HepG2 (cell line): ENCODE measurements around the gene DSCAM.

Source experiments
- ATM ChIP-seq: fragments of 450-650 bp; IDR thresholded peaks from 2 replicates; pipeline ENCODE4 v1.7.1; 2017; ENCODE audit warnings: mild to moderate bottlenecking, borderline replicate concordance
- EP300 ChIP-seq, 3 experiments: sonication (generic) in 1 of 3; formaldehyde crosslinking in 1 of 3; IDR thresholded peaks; 2 replicates each; pipeline versions ENCODE4 v1.5.1 to v1.6.1; 2011 to 2020; ENCODE audit warnings: low read depth in 2 of 3, low read length in 2 of 3, borderline replicate concordance in 1 of 3, improper control_type of control experiment in 1 of 3, mild to moderate bottlenecking in 1 of 3, missing genetic modification reagents in 1 of 3, moderate library complexity in 1 of 3
- GABPB1 ChIP-seq: IDR thresholded peaks from 2 replicates; pipeline ENCODE4 v1.6.1; 2016; ENCODE audit warnings: mild to moderate bottlenecking, missing genetic modification reagents, moderate library complexity, missing compliant biosample characterization
- IKZF1 ChIP-seq: fragments of 450-650 bp; IDR thresholded peaks from 2 replicates; pipeline ENCODE4 v1.7.1; 2016
- JARID2 ChIP-seq: sonication (generic); formaldehyde crosslinking; IDR thresholded peaks from 2 replicates; pipeline ENCODE4 v1.8.1; 2023; ENCODE audit warnings: missing genetic modification reagents, inconsistent platforms; ENCODE audit not compliant: insufficient replicate concordance
- MTA1 ChIP-seq: sonication (generic); formaldehyde crosslinking; IDR thresholded peaks from 2 replicates; pipeline ENCODE4 v1.4.0; 2020; ENCODE audit warnings: missing genetic modification reagents, mild to moderate bottlenecking, borderline replicate concordance
- POLR2A ChIP-seq, 2 experiments: IDR thresholded peaks; 2 replicates each; pipeline ENCODE4 v1.6.1; 2011; ENCODE audit warnings: low read depth in 2 of 2, low read length in 2 of 2, mild to moderate bottlenecking in 1 of 2, moderate library complexity in 1 of 2; ENCODE audit not compliant: insufficient read depth in 1 of 2
- ZMYM3 ChIP-seq: sonication (generic); formaldehyde crosslinking; IDR thresholded peaks from 2 replicates; pipeline ENCODE4 v1.5.1; 2020; ENCODE audit warnings: mild to moderate bottlenecking, missing genetic modification reagents
- ZNF10 ChIP-seq: sonication (generic); formaldehyde crosslinking; IDR thresholded peaks from 2 replicates; pipeline ENCODE4 v1.4.0; 2020; ENCODE audit warnings: mild to moderate bottlenecking, low read depth, missing genetic modification reagents, borderline replicate concordance
- ZNF337 ChIP-seq: sonication (generic); formaldehyde crosslinking; IDR thresholded peaks from 2 replicates; pipeline ENCODE4 v1.5.1; 2020; ENCODE audit warnings: missing genetic modification reagents, low read depth, mild to moderate bottlenecking, borderline replicate concordance
- TF ChIP-seq, protein P1 (sequence below), 2 experiments: sonication (generic) in 1 of 2; formaldehyde crosslinking in 1 of 2; IDR thresholded peaks; 2 replicates each; pipeline versions ENCODE4 v1.4.0 to v1.6.1; 2018 to 2020; ENCODE audit warnings: missing genetic modification reagents in 2 of 2, borderline replicate concordance in 1 of 2, low read depth in 1 of 2, mild to moderate bottlenecking in 1 of 2, missing biosample characterization in 1 of 2
- TF ChIP-seq, protein P2 (sequence below): sonication (generic); formaldehyde crosslinking; IDR thresholded peaks from 2 replicates; pipeline ENCODE4 v1.4.0; 2020; ENCODE audit warnings: missing genetic modification reagents
- TF ChIP-seq, protein P3 (sequence below): sonication (generic); formaldehyde crosslinking; IDR thresholded peaks from 2 replicates; pipeline ENCODE4 v1.5.0; 2020; ENCODE audit warnings: mild to moderate bottlenecking, low read depth, missing genetic modification reagents, borderline replicate concordance

DNA sequence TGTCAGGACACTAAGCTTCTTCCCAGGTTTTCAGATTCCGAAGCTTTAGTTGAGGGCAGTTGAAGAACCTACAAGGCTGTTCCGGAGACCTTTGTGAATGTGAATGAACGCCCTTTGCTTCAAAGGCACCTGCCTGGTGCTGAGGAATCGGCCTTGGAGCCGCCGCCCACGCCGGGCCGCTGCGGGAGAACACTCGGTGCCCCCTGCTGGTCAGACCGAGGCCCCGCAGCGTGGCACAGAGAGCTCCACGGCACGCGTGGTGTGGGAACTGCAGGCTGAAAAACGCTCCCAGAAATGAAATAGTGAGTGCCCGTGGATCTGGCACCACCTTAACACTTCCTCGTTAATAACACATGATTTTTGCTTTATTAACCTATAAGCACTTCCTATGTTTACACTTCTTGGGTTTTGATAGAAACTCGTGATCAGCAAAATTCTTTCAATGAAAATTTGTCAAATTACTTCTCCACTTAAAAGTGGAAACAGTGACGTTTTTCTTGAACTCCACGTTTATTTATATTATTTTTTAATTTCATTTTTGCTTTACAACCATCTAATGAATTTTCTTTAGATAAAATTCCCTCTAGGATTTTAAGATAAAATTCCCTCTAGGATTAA, 460.6 kb downstream of the DSCAM start:
- TF ChIP-seq ZNF10 (CRISPR knock-in tag) (no peak), GABPB1 (CRISPR knock-in tag) (no peak; the same call in 1 of the 2 replicates), MTA1 (no peak), ATM (no peak), ZMYM3 (CRISPR knock-in tag) (no peak), ZNF337 (CRISPR knock-in tag) (no peak), EP300 (IDR thresholded peaks at IDR 0.05; ENCODE audit: low read depth in 2 of 2, low read length in 2 of 2) (no peak), EP300 (CRISPR knock-in tag; IDR thresholded peaks at IDR 0.05; ENCODE audit: borderline replicate concordance) (no peak), IKZF1 (no peak), POLR2A (IDR thresholded peaks at IDR 0.05; ENCODE audit: insufficient read depth in 1 of 2, low read depth in 2 of 2, low read length in 2 of 2) (no peak), JARID2 (CRISPR knock-in tag) (no peak)
- TF ChIP-seq, protein P1, sequence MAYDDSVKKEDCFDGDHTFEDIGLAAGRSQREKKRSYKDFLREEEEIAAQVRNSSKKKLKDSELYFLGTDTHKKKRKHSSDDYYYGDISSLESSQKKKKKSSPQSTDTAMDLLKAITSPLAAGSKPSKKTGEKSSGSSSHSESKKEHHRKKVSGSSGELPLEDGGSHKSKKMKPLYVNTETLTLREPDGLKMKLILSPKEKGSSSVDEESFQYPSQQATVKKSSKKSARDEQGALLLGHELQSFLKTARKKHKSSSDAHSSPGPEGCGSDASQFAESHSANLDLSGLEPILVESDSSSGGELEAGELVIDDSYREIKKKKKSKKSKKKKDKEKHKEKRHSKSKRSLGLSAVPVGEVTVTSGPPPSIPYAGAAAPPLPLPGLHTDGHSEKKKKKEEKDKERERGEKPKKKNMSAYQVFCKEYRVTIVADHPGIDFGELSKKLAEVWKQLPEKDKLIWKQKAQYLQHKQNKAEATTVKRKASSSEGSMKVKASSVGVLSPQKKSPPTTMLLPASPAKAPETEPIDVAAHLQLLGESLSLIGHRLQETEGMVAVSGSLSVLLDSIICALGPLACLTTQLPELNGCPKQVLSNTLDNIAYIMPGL (CRISPR knock-in tag; IDR thresholded peaks at IDR 0.05; ENCODE audit: borderline replicate concordance in 1 of 2, low read depth in 1 of 2), result no peak
- TF ChIP-seq, protein P2, sequence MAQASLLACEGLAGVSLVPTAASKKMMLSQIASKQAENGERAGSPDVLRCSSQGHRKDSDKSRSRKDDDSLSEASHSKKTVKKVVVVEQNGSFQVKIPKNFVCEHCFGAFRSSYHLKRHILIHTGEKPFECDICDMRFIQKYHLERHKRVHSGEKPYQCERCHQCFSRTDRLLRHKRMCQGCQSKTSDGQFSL (CRISPR knock-in tag), result no peak
- TF ChIP-seq, protein P3, sequence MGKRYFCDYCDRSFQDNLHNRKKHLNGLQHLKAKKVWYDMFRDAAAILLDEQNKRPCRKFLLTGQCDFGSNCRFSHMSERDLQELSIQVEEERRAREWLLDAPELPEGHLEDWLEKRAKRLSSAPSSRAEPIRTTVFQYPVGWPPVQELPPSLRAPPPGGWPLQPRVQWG (CRISPR knock-in tag), result no peak
